ENCODE measurements around the gene SLC22A14.

SLC22A14 gene

DNA sequence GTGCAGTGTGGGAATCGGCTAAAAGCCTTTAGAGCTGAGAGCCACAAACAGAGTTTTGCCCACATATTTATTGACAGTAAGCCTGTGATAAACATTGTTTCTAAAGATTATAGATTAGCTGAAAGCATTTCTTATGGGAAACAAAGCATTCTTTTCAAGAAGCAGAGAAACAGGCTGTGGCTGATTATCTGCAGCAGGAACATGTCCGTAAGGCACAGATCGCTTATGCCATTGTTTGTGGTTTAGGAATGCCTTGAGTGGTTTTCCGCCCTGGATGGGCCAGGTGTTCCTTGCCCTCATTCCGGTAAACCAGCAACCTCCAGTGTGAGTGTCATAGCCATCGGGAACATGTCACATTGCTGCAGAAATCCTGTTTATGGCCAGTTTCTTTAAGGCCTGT is 76.9 kb downstream of the SLC22A14 start:
- H3K4me1 Mint-ChIP-seq, result no peaks in the 10 kb centered on the region
- DNase-seq (ENCODE audit: low spot score in 2 of 2) (no peak), ATAC-seq (ENCODE audit: low read depth) (no peak)
- H3K27ac Mint-ChIP-seq, result no peak overlapping the region
- no peaks in the 10 kb centered on the region for H3K9me3 Mint-ChIP-seq
- no peak overlapping the region for H3K4me3 Mint-ChIP-seq
- H3K27me3 Mint-ChIP-seq, result no peaks in the 10 kb centered on the region
- no peaks in the 10 kb centered on the region for H3K36me3 Mint-ChIP-seq

DNA sequence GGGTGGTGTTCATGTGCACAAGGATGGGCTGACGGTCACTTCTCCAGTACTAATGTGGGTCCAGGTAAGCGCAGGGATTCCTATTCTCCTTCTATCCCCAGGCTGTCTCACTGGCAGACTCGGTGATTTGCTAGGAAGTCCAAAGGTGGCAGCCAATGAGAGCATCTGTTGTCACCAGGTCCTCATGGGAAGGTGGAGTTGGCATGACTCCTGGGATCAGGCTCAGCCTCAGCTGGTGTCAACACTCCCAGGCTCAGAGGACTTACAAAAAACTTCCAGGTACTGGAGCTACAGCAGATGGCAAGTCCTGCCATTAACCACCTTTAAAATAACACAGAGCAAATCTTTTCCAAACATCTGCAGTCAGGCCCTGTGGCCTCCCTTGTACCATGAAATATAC is 78.3 kb downstream of the SLC22A14 start:
- Mint-ChIP-seq H3K36me3 (no peaks in the 10 kb centered on the region), H3K27me3 (no peaks in the 10 kb centered on the region), H3K4me3 (no peak overlapping the region), H3K9me3 (no peaks in the 10 kb centered on the region), H3K27ac (no peak overlapping the region), H3K4me1 (no peaks in the 10 kb centered on the region)
- ATAC-seq (ENCODE audit: low read depth) (no peak), DNase-seq (ENCODE audit: low spot score in 2 of 2) (no peak)

GRCh38 chr3:38361496-38361895 is 79.4 kb downstream of the SLC22A14 start:
- no peak overlapping the region for H3K4me3 Mint-ChIP-seq
- no peaks in the 10 kb centered on the region for H3K9me3 Mint-ChIP-seq
- no peaks in the 10 kb centered on the region for H3K36me3 Mint-ChIP-seq
- ATAC-seq (ENCODE audit: low read depth), result no peak
- H3K4me1 Mint-ChIP-seq, result no peaks in the 10 kb centered on the region
- DNase-seq (ENCODE audit: low spot score in 2 of 2), result no peak
- H3K27ac Mint-ChIP-seq, result no peak overlapping the region
- no peaks in the 10 kb centered on the region for H3K27me3 Mint-ChIP-seq

- H3K4me1 Mint-ChIP-seq, result no peaks in the 10 kb centered on the region
- ATAC-seq (ENCODE audit: low read depth) (no peak), DNase-seq (ENCODE audit: low spot score in 2 of 2) (no peak)
- H3K4me3 Mint-ChIP-seq, result no peak overlapping the region
- no peaks in the 10 kb centered on the region for H3K9me3 Mint-ChIP-seq
- H3K36me3 Mint-ChIP-seq, result no peaks in the 10 kb centered on the region
- H3K27ac Mint-ChIP-seq, result no peak overlapping the region
- no peaks in the 10 kb centered on the region for H3K27me3 Mint-ChIP-seq
These were observed 80.7 kb downstream of the SLC22A14 start for GRCh38 chr3:38362825-38363224.

DNA sequence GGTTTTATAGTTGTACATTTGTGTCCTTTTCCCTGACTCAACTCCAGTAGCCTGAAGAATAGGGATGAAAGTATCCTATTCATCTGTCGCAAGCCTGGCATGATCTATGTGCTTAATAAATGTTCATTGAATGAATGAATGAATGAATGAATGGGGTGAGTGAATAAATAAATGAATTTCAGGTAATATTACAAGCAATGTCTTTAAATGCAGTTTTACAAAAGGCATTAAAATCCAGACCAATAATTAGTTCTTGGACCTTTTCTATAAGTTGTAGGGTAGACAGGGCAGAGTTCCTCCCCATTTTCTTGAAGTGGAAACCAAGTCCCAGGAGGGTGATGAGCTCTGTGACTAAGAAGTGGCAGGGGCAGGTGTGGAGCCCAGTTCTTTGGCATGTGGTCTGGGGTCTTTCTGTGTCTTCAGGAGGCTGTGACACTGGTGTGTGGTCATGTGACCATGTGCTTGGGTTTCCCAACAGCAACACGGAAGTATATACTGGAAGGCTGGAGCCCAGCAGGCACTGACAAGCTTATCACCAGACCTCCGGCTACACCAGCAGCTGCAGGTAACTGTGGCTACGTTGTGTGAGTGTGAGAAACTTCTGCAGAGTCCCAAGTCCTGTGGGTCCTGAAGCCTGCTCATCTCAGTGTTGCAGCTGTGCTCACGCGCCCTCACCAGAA is 82.8 kb downstream of the SLC22A14 start:
- H3K4me3 Mint-ChIP-seq, result no peak overlapping the region
- H3K9me3 Mint-ChIP-seq, result no peaks in the 10 kb centered on the region
- H3K27ac Mint-ChIP-seq, result no peak overlapping the region

GRCh38 chr3:38365469-38366062 is 83.5 kb downstream of the SLC22A14 start:
- ATAC-seq (ENCODE audit: low read depth) (no peak), DNase-seq (ENCODE audit: low spot score in 2 of 2) (no peak)
- Mint-ChIP-seq H3K4me1 (no peaks in the 10 kb centered on the region), H3K27ac (no peak overlapping the region), H3K27me3 (no peaks in the 10 kb centered on the region), H3K9me3 (no peaks in the 10 kb centered on the region), H3K4me3 (no peak overlapping the region), H3K36me3 (no peaks in the 10 kb centered on the region)

More for the DNA sequence above, 82.8 kb downstream of the SLC22A14 start:
- no peak for DNase-seq (ENCODE audit: low spot score in 2 of 2)
- no peak for ATAC-seq (ENCODE audit: low read depth)
- Mint-ChIP-seq H3K4me1 (no peaks in the 10 kb centered on the region), H3K27me3 (no peaks in the 10 kb centered on the region), H3K36me3 (no peaks in the 10 kb centered on the region)

- no peak for ATAC-seq (ENCODE audit: low read depth)
- H3K36me3 Mint-ChIP-seq, result no peaks in the 10 kb centered on the region
These were observed 84.0 kb downstream of the SLC22A14 start for GRCh38 chr3:38366082-38366481.

DNA sequence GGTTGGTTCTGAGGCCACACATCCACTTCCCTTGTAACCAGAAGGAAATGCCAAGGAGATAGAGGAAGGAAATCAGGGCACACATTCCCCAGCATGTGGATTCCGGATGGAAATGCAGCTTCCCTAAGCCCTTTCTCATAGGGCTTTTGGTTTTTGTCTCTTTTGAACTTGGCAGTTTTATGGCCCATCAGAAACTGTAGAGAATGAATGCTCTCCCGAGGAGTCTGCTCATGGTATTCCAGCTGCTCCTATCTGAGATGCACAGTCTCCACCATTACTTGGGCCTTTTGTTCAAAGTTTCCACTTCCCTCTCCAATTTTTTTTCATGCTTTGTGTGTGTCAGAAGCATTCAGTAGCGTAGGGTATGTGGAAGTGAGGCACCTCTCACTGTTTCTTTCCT is 85.7 kb downstream of the SLC22A14 start:
- H3K27ac Mint-ChIP-seq, result no peak overlapping the region

More at GRCh38 chr3:38366082-38366481, 84.0 kb downstream of the SLC22A14 start:
- no peak for DNase-seq (ENCODE audit: low spot score in 2 of 2)
- no peak overlapping the region for H3K27ac Mint-ChIP-seq
- H3K27me3 Mint-ChIP-seq, result no peaks in the 10 kb centered on the region
- no peak overlapping the region for H3K4me3 Mint-ChIP-seq
- no peaks in the 10 kb centered on the region for H3K4me1 Mint-ChIP-seq
- no peaks in the 10 kb centered on the region for H3K9me3 Mint-ChIP-seq

More for the DNA sequence above, 85.7 kb downstream of the SLC22A14 start:
- no peaks in the 10 kb centered on the region for H3K36me3 Mint-ChIP-seq
- DNase-seq (ENCODE audit: low spot score in 2 of 2), result no peak
- H3K4me1 Mint-ChIP-seq, result no peaks in the 10 kb centered on the region
- no peaks in the 10 kb centered on the region for H3K9me3 Mint-ChIP-seq
- no peaks in the 10 kb centered on the region for H3K27me3 Mint-ChIP-seq
- H3K4me3 Mint-ChIP-seq, result no peak overlapping the region
- no peak for ATAC-seq (ENCODE audit: low read depth)
